ENCODE measurements around the gene KANSL1. TPM values are rescaled to one million over a fixed set of nuclear protein-coding genes. Genes with fewer than 3 reads are reported as not detected.

KANSL1 gene
- total RNA-seq, 4 donors from 2014 or later = 80.3 to 201 (median 146) TPM

DNA sequence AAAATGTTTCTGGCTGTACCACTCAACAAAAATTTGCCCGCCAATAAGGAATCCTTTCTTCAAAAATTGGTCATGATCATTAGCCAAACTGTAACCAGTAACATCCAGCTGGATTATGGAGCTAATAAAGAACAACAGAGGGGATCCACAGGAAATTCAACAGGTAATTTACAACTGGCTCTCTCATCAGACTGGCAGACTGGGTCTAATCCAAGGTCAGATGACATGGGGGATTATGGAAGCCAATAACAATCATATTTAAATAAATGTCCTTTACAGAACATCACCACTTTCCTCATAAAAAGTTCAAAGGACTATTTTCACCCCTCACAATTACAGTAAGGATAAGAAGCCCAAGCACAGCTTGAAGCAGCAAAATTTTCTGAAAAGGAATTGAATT lies 66.4 kb downstream of the KANSL1 start:
- peaks cover 6 to 81% (median 25%) of the 10 kb centered on the region in 4 donors for H3K4me1 ChIP-seq
- H3K27me3 ChIP-seq = no peaks in the 10 kb centered on the region
- intact Hi-C loops (cut with DNase I; ENCODE audit: low total_unique reads) (no loop called here), in situ Hi-C loops (cut with MboI; ENCODE audit: low pct_ligation_motif_present in 1 of 4, low pct_unique_long_range_greater_than_20kb in 1 of 4, low sequenced_read_pairs in 3 of 4) (no loop called here)
- no peak for DNase-seq
- TF ChIP-seq POLR2A (IDR thresholded peaks at IDR 0.05) = no peak
- TF ChIP-seq EP300 (IDR thresholded peaks at IDR 0.05; ENCODE audit: low read depth) = no peak
- TF ChIP-seq POLR2AphosphoS5 (IDR thresholded peaks at IDR 0.05) = no peak
- no peak for TF ChIP-seq CTCF (IDR thresholded peaks at IDR 0.05)
- H3K36me3 ChIP-seq = no peaks in the 10 kb centered on the region
- no peak overlapping the region for H3K27ac ChIP-seq
- H3K9me3 ChIP-seq = no peaks in the 10 kb centered on the region
- no peak overlapping the region for H3K4me3 ChIP-seq
- 95 to 100% methylated on average over 1 of the region's 1 CpG for WGBS, 2 donors (ENCODE audit: low coverage in 1 of 2)

DNA sequence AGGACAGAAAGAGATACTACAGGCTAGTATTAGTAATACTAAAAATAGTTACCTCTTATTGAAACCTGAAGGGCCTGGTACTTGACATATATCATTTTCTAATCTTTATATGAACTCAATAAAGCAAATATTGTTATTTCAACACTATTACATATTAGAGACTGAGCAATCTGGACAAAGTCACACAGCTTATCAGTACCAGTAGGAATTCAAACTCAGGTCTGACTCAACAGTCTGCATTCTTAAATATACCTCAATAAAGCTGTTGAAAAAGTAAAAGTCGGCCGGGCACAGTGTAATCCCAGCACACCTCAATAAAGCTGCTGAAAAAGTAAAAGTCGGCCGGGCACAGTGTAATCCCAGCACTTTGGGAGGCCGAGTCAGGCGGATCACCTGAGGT lies 67.4 kb downstream of the KANSL1 start:
- in situ Hi-C loops (cut with MboI; ENCODE audit: low pct_ligation_motif_present in 1 of 4, low pct_unique_long_range_greater_than_20kb in 1 of 4, low sequenced_read_pairs in 3 of 4) (no loop called here), intact Hi-C loops (cut with DNase I; ENCODE audit: low total_unique reads) (no loop called here)
- Histone ChIP-seq H3K27ac (no peak overlapping the region), H3K36me3 (no peaks in the 10 kb centered on the region), H3K9me3 (no peaks in the 10 kb centered on the region), H3K4me1 (peaks cover 9 to 83% (median 29%) of the 10 kb centered on the region in 4 donors), H3K27me3 (no peaks in the 10 kb centered on the region), H3K4me3 (no peak overlapping the region)
- no peak for TF ChIP-seq EP300 (IDR thresholded peaks at IDR 0.05; ENCODE audit: low read depth)
- TF ChIP-seq POLR2A (IDR thresholded peaks at IDR 0.05) = no peak
- no peak for TF ChIP-seq CTCF (IDR thresholded peaks at IDR 0.05)
- no peak for TF ChIP-seq POLR2AphosphoS5 (IDR thresholded peaks at IDR 0.05)
- WGBS, 2 donors (ENCODE audit: low coverage in 1 of 2) = 92 to 96% methylated on average over 2 to 6 of the region's 6 CpGs
- DNase-seq = no peak

DNA sequence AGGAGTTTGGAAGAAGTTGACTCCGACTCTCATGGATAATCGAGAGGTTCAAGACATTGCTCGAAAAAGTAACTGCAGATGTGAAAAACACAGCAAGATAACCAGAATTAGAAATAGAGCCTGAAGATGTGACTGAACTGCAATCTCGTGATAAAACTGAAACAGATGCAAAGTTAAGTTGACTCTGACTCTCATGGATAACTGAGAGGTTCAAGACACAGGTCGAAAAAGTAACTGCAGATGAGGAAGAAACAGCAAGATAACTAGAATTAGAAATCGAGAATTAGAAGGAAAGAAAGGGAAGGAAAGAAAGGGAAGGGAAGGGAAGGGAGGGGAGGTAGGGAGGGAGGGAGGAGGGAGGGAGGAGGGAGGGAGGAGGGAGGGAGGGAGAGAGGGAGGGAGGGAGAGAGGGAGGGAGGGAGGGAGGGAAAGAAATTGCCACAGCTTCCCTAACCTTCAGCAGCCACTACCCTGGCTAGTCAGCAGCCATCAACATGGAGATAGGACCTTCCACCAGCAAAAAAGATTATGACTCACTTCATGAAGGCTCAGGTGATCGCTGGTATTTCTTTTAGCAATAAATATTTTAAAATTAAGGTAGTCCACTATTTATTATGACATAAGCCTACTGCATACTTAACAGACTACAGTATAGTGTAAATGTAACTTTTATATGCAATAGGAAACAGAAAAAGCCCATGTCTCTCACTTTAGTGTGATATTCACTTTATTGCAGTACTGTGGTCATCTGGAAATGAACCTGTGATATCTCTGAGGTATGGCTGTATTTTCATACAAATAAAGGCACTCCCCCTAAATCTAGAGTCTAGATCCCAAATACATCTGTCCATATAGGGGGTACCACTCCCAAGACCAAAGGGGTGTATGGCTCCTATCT lies 68.3 kb downstream of the KANSL1 start:
- DNase-seq = no peak
- 81 to 82% methylated on average over 2 to 7 of the region's 7 CpGs for WGBS, 2 donors (ENCODE audit: low coverage in 1 of 2)
- Histone ChIP-seq H3K4me3 (no peak overlapping the region), H3K36me3 (no peaks in the 10 kb centered on the region), H3K9me3 (no peaks in the 10 kb centered on the region), H3K27me3 (no peaks in the 10 kb centered on the region), H3K27ac (no peak overlapping the region), H3K4me1 (peaks cover 9 to 82% (median 33%) of the 10 kb centered on the region in 4 donors)
- in situ Hi-C loops (cut with MboI; ENCODE audit: low pct_ligation_motif_present in 1 of 4, low pct_unique_long_range_greater_than_20kb in 1 of 4, low sequenced_read_pairs in 3 of 4) = no loop called here
- intact Hi-C loops (cut with DNase I; ENCODE audit: low total_unique reads) = no loop called here
- no peak for TF ChIP-seq POLR2AphosphoS5 (IDR thresholded peaks at IDR 0.05)

GRCh38 chr17:46123607-46124006 lies 69.6 kb downstream of the KANSL1 start:
- no peak for DNase-seq
- no peak overlapping the region for H3K4me3 ChIP-seq
- TF ChIP-seq POLR2AphosphoS5 (IDR thresholded peaks at IDR 0.05) (no peak), POLR2A (IDR thresholded peaks at IDR 0.05) (no peak), CTCF (IDR thresholded peaks at IDR 0.05) (no peak), EP300 (IDR thresholded peaks at IDR 0.05; ENCODE audit: low read depth) (no peak)
- peaks cover 9 to 79% (median 32%) of the 10 kb centered on the region in 4 donors for H3K4me1 ChIP-seq
- intact Hi-C loops (cut with DNase I; ENCODE audit: low total_unique reads) (no loop called here), in situ Hi-C loops (cut with MboI; ENCODE audit: low pct_ligation_motif_present in 1 of 4, low pct_unique_long_range_greater_than_20kb in 1 of 4, low sequenced_read_pairs in 3 of 4) (no loop called here)
- no peaks in the 10 kb centered on the region for H3K27me3 ChIP-seq
- H3K9me3 ChIP-seq = no peaks in the 10 kb centered on the region
- no peak overlapping the region for H3K27ac ChIP-seq
- H3K36me3 ChIP-seq = no peaks in the 10 kb centered on the region
- WGBS, 2 donors (ENCODE audit: low coverage in 1 of 2) = 92 to 94% methylated on average over 3 of the region's 3 CpGs

Data from transverse colon (tissue), 4 donors.